Measurements from ENCODE around the gene KDM7A. TPM values are rescaled to one million over a fixed set of nuclear protein-coding genes. Genes with fewer than 3 reads are reported as not detected.

The KDM7A gene
- total RNA-seq, 1 donor from 2014 or later = 8.8 TPM

DNA sequence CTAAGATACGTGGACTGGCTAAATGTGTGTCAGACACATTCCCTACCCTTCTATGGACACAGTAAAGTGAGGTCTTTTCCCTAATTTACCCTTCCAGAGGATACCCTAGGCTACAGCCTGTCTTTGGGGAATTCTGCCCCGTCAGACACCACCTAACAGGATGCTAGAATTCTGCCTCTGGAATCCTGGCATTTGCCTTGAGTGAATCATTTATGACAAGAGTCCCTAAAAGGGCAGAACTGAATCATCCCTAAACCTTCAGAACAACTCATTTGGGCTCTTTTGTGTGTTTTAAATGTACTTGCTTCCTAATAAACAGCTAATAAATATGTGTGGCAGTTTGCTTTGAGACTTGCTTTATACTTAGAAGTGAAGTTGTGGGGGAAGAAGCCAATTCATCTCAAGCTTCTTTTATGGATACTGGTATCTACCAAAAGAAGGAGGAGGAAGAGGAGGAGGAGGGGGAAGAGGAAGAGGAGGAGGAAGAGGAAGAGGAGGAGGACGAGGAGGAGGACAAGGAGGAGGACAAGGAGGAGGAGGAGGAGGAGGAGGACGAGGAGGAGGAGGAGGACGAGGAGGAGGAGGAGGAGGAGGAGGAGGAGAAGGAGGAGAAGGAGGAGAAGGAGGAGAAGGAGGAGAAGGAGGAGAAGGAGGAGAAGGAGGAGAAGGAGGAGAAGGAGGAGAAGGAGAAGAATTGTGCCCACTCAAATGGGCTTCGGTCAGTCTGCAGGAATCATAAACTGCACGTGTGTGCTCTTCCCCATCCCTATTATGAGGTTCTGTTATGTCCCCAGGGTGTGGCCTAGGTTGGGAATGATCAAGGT is 141.2 kb downstream of the KDM7A start:
- no peak for DNase-seq (ENCODE audit: extremely low read depth, low read depth, low spot score)

Other genes with a start within 250 kb of the KDM7A start
- gene PARP12, start 114.0 kb downstream of the KDM7A start, total RNA-seq = 53.9 and 98.5 TPM in 2 replicates
- gene SLC37A3, start 221.5 kb upstream of the KDM7A start, total RNA-seq = 37.2 and 43.6 TPM in 2 replicates
- not detected in 2 replicates for gene RAB19, start 227.1 kb upstream of the KDM7A start, total RNA-seq

All from glomerular endothelial cell (primary cell).